Karpas-422 (cell line): Measurements from ENCODE around the gene ODAD3. TPM values are rescaled to one million over a fixed set of nuclear protein-coding genes. Genes with fewer than 3 reads are reported as not detected.
"Not testable (repeated sequence)": the region's sequence is repeated elsewhere in the genome, so short reads cannot be mapped to it uniquely, and the experiment has no call there.

ENCODE experiments used
- DNase-seq: peaks from one replicate; pipeline ENCODE4 v3.0.0-alpha.2; 2015
- H2AFZ ChIP-seq: fragments of 200-600 bp; sonication (generic); 2 replicates; pipeline ENCODE4 v1.6.1; 2014; ENCODE audit warnings: antibody characterized with exemption, low read length, mixed read lengths
- H3K27ac ChIP-seq: fragments of 200-600 bp; sonication (generic); 2 replicates; pipeline ENCODE4 v1.5.1; 2014; ENCODE audit warnings: mild to moderate bottlenecking, low read length, moderate library complexity
- H3K27me3 ChIP-seq: fragments of 200-600 bp; sonication (generic); 2 replicates; pipeline ENCODE4 v1.6.1; 2014; ENCODE audit warnings: low read length, mixed read lengths
- H3K36me3 ChIP-seq: fragments of 200-600 bp; sonication (generic); 2 replicates; pipeline ENCODE4 v1.6.1; 2014; ENCODE audit warnings: low read length, mixed read lengths; ENCODE audit not compliant: insufficient read depth
- H3K4me1 ChIP-seq: fragments of 200-600 bp; sonication (generic); 2 replicates; pipeline ENCODE4 v1.6.1; 2014; ENCODE audit warnings: mild to moderate bottlenecking, low read length, mixed read lengths
- H3K4me2 ChIP-seq: fragments of 200-600 bp; sonication (generic); 2 replicates; pipeline ENCODE4 v1.6.1; 2014; ENCODE audit warnings: low read length, low read depth, mild to moderate bottlenecking; ENCODE audit not compliant: poor library complexity, severe bottlenecking
- H3K4me3 ChIP-seq: fragments of 200-600 bp; sonication (generic); 2 replicates; pipeline ENCODE4 v1.5.1; 2014; ENCODE audit warnings: mild to moderate bottlenecking, antibody characterized with exemption, low read length, mixed read lengths
- H3K79me2 ChIP-seq: fragments of 200-600 bp; sonication (generic); 2 replicates; pipeline ENCODE4 v1.6.1; 2014; ENCODE audit warnings: mild to moderate bottlenecking, low read length, mixed read lengths
- H3K9ac ChIP-seq: fragments of 200-600 bp; sonication (generic); 2 replicates; pipeline ENCODE4 v1.6.0; 2014; ENCODE audit warnings: low read length
- H3K9me2 ChIP-seq: fragments of 200-600 bp; sonication (generic), shearing (Covaris generic); replicated peaks from 2 replicates; pipeline ENCODE4 v1.6.0; 2014; ENCODE audit warnings: mild to moderate bottlenecking, low read length, moderate library complexity; ENCODE audit not compliant: insufficient read depth
- H3K9me3 ChIP-seq: fragments of 300-700, 200-600 bp; sonication (generic); 2 replicates; pipeline ENCODE4 v1.6.1; 2014; ENCODE audit warnings: low read length, mixed read lengths
- H4K20me1 ChIP-seq: fragments of 200-600 bp; sonication (generic); 2 replicates; pipeline ENCODE4 v1.6.1; 2014; ENCODE audit warnings: mild to moderate bottlenecking, antibody characterized with exemption, low read length, low read depth; ENCODE audit not compliant: insufficient read depth
- total RNA-seq: library from RNA; depleted of rRNA; stranded (reverse); fragments of >200 nt; shearing (Covaris generic); gene quantifications from 2 replicates; pipeline ENCODE4 v1.2.3, GENCODE V29; 2014; ENCODE audit warnings: low replicate concordance

The ODAD3 gene
- total RNA-seq, 1 experiment from 2014 or later, result not detected

DNA sequence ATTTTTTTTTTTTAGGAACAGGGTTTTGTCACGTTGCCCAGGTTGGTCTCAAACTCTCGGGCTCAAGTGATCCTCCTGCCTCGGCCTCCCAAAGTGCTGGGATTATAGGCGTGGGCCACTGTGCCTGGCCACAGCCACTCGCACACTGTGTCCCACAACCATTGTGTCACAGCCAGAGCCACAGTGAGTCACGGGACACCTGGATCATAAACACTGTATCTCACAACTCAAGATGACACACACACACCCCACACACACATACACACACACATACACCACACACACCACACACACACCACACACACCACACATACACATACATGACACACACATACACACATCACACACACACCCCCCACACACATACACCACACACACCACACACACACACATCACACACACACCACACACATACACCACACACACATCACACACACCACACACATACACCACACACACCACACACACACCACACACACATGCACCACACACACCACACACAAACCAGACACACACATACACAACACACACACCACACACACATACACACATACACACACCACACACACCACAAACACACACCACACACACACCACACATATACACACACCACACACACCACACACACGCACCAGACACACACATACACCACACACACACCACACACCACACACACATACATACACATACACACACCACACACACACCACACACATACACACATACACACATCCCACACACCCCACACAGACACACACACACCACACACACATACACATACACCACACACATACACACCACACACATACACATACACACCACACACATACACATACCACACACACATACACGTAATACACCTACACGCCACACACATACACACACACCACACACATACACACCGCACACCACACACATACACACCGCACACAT, 29.7 kb upstream of the ODAD3 start:
- no peaks in the 10 kb centered on the region for H3K4me1 ChIP-seq
- no peaks in the 10 kb centered on the region for H3K9me3 ChIP-seq
- no peak overlapping the region for H3K4me3 ChIP-seq
- no peaks in the 10 kb centered on the region for H3K27me3 ChIP-seq
- H2AFZ ChIP-seq, result no peak overlapping the region
- H3K9me2 ChIP-seq, result no peaks in the 10 kb centered on the region
- no peaks in the 10 kb centered on the region for H4K20me1 ChIP-seq
- H3K4me2 ChIP-seq, result no peak overlapping the region
- no peak for DNase-seq
- H3K27ac ChIP-seq, result no peak overlapping the region
- H3K36me3 ChIP-seq, result no peaks in the 10 kb centered on the region
- no peaks in the 10 kb centered on the region for H3K79me2 ChIP-seq
- H3K9ac ChIP-seq, result no peak overlapping the region

GRCh38 chr19:11463391-11463790, 28.5 kb upstream of the ODAD3 start:
- no peak overlapping the region for H3K4me2 ChIP-seq
- no peaks in the 10 kb centered on the region for H3K9me3 ChIP-seq
- H3K36me3 ChIP-seq, result no peaks in the 10 kb centered on the region
- H2AFZ ChIP-seq, result no peak overlapping the region
- no peak overlapping the region for H3K9ac ChIP-seq
- no peak for DNase-seq
- H3K4me3 ChIP-seq, result no peak overlapping the region
- H4K20me1 ChIP-seq, result no peaks in the 10 kb centered on the region
- no peaks in the 10 kb centered on the region for H3K9me2 ChIP-seq
- H3K4me1 ChIP-seq, result no peaks in the 10 kb centered on the region
- no peaks in the 10 kb centered on the region for H3K27me3 ChIP-seq
- no peaks in the 10 kb centered on the region for H3K79me2 ChIP-seq
- H3K27ac ChIP-seq, result no peak overlapping the region

DNA sequence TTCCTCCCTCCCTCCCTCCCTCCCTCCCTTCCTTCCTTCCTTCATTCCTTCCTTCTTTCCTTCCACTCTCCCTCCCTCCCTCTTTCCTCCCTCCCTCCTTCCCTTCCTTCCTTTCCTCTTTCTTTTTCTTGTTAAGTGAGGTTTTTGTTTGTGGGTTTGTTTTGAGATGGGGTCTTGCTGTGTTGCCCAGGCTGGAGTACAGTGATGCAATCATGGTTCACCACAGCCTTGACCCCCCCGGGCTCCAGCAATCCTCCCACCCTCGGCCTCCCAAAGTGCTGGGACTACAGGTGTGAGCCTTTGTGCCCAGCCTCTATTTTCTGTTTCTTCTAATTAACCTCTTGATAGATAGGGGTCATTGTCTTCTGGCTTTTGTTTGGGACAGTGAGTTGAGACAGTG, 26.5 kb upstream of the ODAD3 start:
- H3K27me3 ChIP-seq, result no peaks in the 10 kb centered on the region
- no peaks in the 10 kb centered on the region for H3K9me3 ChIP-seq
- H2AFZ ChIP-seq, result no peak overlapping the region
- H3K79me2 ChIP-seq, result no peaks in the 10 kb centered on the region
- H3K9me2 ChIP-seq, result no peaks in the 10 kb centered on the region
- no peaks in the 10 kb centered on the region for H3K4me1 ChIP-seq
- DNase-seq, result no peak
- H3K4me3 ChIP-seq, result no peak overlapping the region
- H3K4me2 ChIP-seq, result no peak overlapping the region
- H4K20me1 ChIP-seq, result no peaks in the 10 kb centered on the region
- H3K36me3 ChIP-seq, result no peaks in the 10 kb centered on the region
- H3K27ac ChIP-seq, result no peak overlapping the region
- no peak overlapping the region for H3K9ac ChIP-seq

- Histone ChIP-seq H3K4me3 (no peak overlapping the region), H3K79me2 (no peaks in the 10 kb centered on the region), H4K20me1 (no peaks in the 10 kb centered on the region), H3K27me3 (no peaks in the 10 kb centered on the region), H3K4me2 (no peak overlapping the region), H3K27ac (no peak overlapping the region), H3K9me3 (no peaks in the 10 kb centered on the region), H2AFZ (no peak overlapping the region), H3K4me1 (no peaks in the 10 kb centered on the region), H3K36me3 (no peaks in the 10 kb centered on the region), H3K9me2 (no peaks in the 10 kb centered on the region), H3K9ac (no peak overlapping the region)
- no peak for DNase-seq
Measured at GRCh38 chr19:11460207-11460606, 25.3 kb upstream of the ODAD3 start.

- H3K27me3 ChIP-seq, H3K36me3 ChIP-seq, H3K4me1 ChIP-seq, H4K20me1 ChIP-seq, H3K79me2 ChIP-seq, H2AFZ ChIP-seq, H3K9me2 ChIP-seq, H3K9me3 ChIP-seq, H3K4me2 ChIP-seq, H3K27ac ChIP-seq, H3K9ac ChIP-seq, H3K4me3 ChIP-seq, DNase-seq: not testable (repeated sequence)
Measured at GRCh38 chr19:11458912-11459311, 24.0 kb upstream of the ODAD3 start.

- H2AFZ ChIP-seq, result no peak overlapping the region
- no peak for DNase-seq
- H3K27ac ChIP-seq, result no peak overlapping the region
- no peaks in the 10 kb centered on the region; the same call in 1 of the 2 replicates for H3K4me1 ChIP-seq
- no peaks in the 10 kb centered on the region for H3K9me2 ChIP-seq
- H3K36me3 ChIP-seq, result no peaks in the 10 kb centered on the region
- H3K4me2 ChIP-seq, result no peak overlapping the region
- H3K79me2 ChIP-seq, result no peaks in the 10 kb centered on the region
- no peaks in the 10 kb centered on the region for H3K9me3 ChIP-seq
- H3K9ac ChIP-seq, result no peak overlapping the region
- no peak overlapping the region for H3K4me3 ChIP-seq
- no peaks in the 10 kb centered on the region for H3K27me3 ChIP-seq
- no peaks in the 10 kb centered on the region for H4K20me1 ChIP-seq
Measured at GRCh38 chr19:11458236-11458900, 23.4 kb upstream of the ODAD3 start.

DNA sequence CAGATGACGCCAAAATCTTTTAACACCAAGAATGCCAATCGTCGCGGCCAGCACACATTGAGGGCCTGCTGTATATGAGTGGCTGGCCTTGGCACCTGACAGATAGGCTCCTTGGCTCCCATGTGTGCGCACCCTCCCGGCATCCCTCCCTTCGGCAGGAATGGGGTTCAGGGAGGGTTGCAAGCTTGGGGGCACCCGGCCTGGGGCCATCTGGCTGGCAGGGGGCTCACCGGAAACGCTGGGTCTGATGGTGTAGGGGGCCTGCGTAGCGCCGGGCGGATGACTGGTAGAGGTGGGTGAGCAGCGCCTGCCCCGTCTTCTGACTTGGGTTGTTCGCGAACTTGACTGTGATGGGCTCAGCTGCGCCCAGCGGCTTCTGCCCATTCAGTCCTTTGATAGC, 22.9 kb upstream of the ODAD3 start:
- Histone ChIP-seq H3K79me2 (no peaks in the 10 kb centered on the region), H3K9me2 (no peaks in the 10 kb centered on the region), H3K4me1 (no peaks in the 10 kb centered on the region; the same call in 1 of the 2 replicates), H2AFZ (no peak overlapping the region), H4K20me1 (no peaks in the 10 kb centered on the region), H3K27me3 (no peaks in the 10 kb centered on the region), H3K4me3 (no peak overlapping the region), H3K4me2 (no peak overlapping the region), H3K27ac (no peak overlapping the region), H3K9ac (no peak overlapping the region), H3K36me3 (no peaks in the 10 kb centered on the region), H3K9me3 (no peaks in the 10 kb centered on the region)
- no peak for DNase-seq

DNA sequence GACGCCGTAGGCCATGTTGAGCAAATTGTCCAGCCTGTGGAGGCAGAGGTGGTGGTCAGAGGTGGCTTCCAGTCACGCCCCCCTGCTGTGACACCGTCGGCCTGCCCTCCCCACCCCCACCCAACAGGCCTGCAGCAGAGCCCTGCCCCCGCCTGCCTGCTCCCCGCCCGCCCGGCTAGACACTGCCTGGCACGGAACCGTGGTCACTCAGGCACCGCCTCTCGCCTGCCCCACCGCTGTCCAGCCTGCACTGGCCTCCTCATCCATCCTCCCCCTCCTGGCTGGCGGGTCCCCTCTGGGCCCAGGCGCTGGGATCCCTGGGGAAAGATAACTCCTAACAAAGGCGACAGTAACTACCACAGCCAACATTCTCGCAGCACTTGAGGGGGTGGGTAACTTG, 22.2 kb upstream of the ODAD3 start:
- Histone ChIP-seq H3K27ac (no peak overlapping the region), H3K79me2 (no peaks in the 10 kb centered on the region), H4K20me1 (no peaks in the 10 kb centered on the region), H3K27me3 (no peaks in the 10 kb centered on the region), H3K4me2 (no peak overlapping the region), H3K4me1 (peaks cover 5% of the 10 kb centered on the region), H3K4me3 (no peak overlapping the region), H2AFZ (no peak overlapping the region), H3K9ac (no peak overlapping the region), H3K9me2 (no peaks in the 10 kb centered on the region), H3K9me3 (no peaks in the 10 kb centered on the region), H3K36me3 (no peaks in the 10 kb centered on the region)
- DNase-seq, result no peak
